B cell (primary cell): ENCODE data around the gene WIPF1. TPM values are rescaled to one million over a fixed set of nuclear protein-coding genes. Genes with fewer than 3 reads are reported as not detected.

Experiments used
- ATAC-seq: fragments of 200-7000 bp; cut with Tn5 transposase; one replicate; pipeline ENCODE4 v1.10.0; 2021; ENCODE audit warnings: low read depth, mild to moderate bottlenecking, moderate number of reproducible peaks, moderate library complexity
- CTCF ChIA-PET: fragments of 350-600 bp; sonication (Branson Sonifier 250); formaldehyde crosslinking; loops from one replicate; lab custom pipeline; 2021; ENCODE audit warnings: antibody characterized with exemption, inconsistent platforms; lab: Charles Lee
- POLR2A ChIA-PET: fragments of 350-600 bp; sonication (Branson Sonifier 250); formaldehyde crosslinking; loops from one replicate; lab custom pipeline; 2021; ENCODE audit warnings: antibody characterized with exemption; lab: Charles Lee
- DNase-seq: peaks from one replicate; pipeline ENCODE4 v3.0.0; 2013
- H2AFZ ChIP-seq: 2 replicates; pipeline ENCODE4 v1.6.1; 2012; ENCODE audit warnings: mild to moderate bottlenecking, low read depth, low read length; ENCODE audit not compliant: insufficient read depth, poor library complexity, severe bottlenecking
- H3K27ac ChIP-seq, 2 donors: 1 replicate in 1 of 2; 2 replicates in 1 of 2; pipeline ENCODE4 v1.5.1; 2012 to 2013; ENCODE audit warnings: low read length in 2 of 2, mild to moderate bottlenecking in 2 of 2, moderate library complexity in 1 of 2
- H3K27me3 ChIP-seq, 4 experiments: fragments of 200-600 bp in 1 of 4; sonication (generic) in 1 of 4; replicated peaks in 1 of 4; 1 replicate in 2 of 4; 2 replicates in 2 of 4; pipeline versions ENCODE4 v1.6.1 to v1.7.0; 2013 to 2016; ENCODE audit warnings: low read length in 3 of 4, mild to moderate bottlenecking in 2 of 4, mixed read lengths in 1 of 4, moderate library complexity in 1 of 4; ENCODE audit not compliant: insufficient read depth in 4 of 4, control insufficient read depth in 3 of 4; ENCODE audit errors: control extremely low read depth in 1 of 4
- H3K36me3 ChIP-seq, 2 experiments: replicated peaks in 1 of 2; 1 replicate in 1 of 2; 2 replicates in 1 of 2; pipeline versions ENCODE4 v1.6.1 to v1.7.1; 2013; ENCODE audit warnings: low read length in 1 of 2; ENCODE audit not compliant: insufficient read depth in 2 of 2, control insufficient read depth in 1 of 2; ENCODE audit errors: control extremely low read depth in 1 of 2, extremely low read depth in 1 of 2
- H3K4me1 ChIP-seq, 2 donors: fragments of 200-600 bp in 1 of 2; sonication (generic) in 1 of 2; 1 replicate in 1 of 2; 2 replicates in 1 of 2; pipeline versions ENCODE4 v1.5.1 to v1.6.1; 2013 to 2017; ENCODE audit warnings: low read length in 2 of 2; ENCODE audit not compliant: control insufficient read depth in 2 of 2, insufficient read depth in 2 of 2
- H3K4me2 ChIP-seq: replicated peaks from 2 replicates; pipeline ENCODE3; 2012; ENCODE audit warnings: mild to moderate bottlenecking, low read depth, low read length; ENCODE audit not compliant: poor library complexity, severe bottlenecking
- H3K4me3 ChIP-seq, 5 experiments: fragments of 200-600 bp in 1 of 5; sonication (generic) in 1 of 5; 1 replicate in 3 of 5; 2 replicates in 2 of 5; pipeline versions ENCODE4 v1.5.1 to v1.7.0; 2011 to 2016; ENCODE audit warnings: low read length in 4 of 5, mild to moderate bottlenecking in 4 of 5, low read depth in 2 of 5, control low read depth in 1 of 5, moderate library complexity in 1 of 5; ENCODE audit not compliant: insufficient read depth in 1 of 5; ENCODE audit errors: control extremely low read depth in 1 of 5, extremely low read depth in 1 of 5
- H3K79me2 ChIP-seq: fragments of 200-600 bp; sonication (generic); one replicate; pipeline ENCODE4 v1.6.0; 2016; ENCODE audit warnings: low read length; ENCODE audit not compliant: control insufficient read depth, insufficient read depth
- H3K9ac ChIP-seq: fragments of 200-600 bp; sonication (generic); 2 replicates; pipeline ENCODE4 v1.6.1; 2017; ENCODE audit warnings: mild to moderate bottlenecking, low read length, moderate library complexity
- H3K9me3 ChIP-seq, 3 donors: one replicate each; pipeline versions ENCODE4 v1.6.1 to v1.7.1; 2013; ENCODE audit warnings: low read length in 2 of 3; ENCODE audit not compliant: control insufficient read depth in 2 of 3, insufficient read depth in 1 of 3; ENCODE audit errors: control extremely low read depth in 1 of 3
- H4K20me1 ChIP-seq: 2 replicates; pipeline ENCODE4 v1.6.0; 2012; ENCODE audit warnings: mild to moderate bottlenecking, low read length; ENCODE audit not compliant: insufficient read depth, control insufficient read depth, poor library complexity, severe bottlenecking
- H3K27ac Mint-ChIP-seq: one replicate; pipeline ENCODE4 v1.8.0; 2021; ENCODE audit warnings: mixed read lengths
- H3K27me3 Mint-ChIP-seq: one replicate; pipeline ENCODE4 v1.8.0; 2021; ENCODE audit warnings: mixed read lengths
- H3K4me1 Mint-ChIP-seq: one replicate; pipeline ENCODE4 v1.8.0; 2021; ENCODE audit warnings: mixed read lengths
- H3K4me3 Mint-ChIP-seq: one replicate; pipeline ENCODE4 v1.8.0; 2021; ENCODE audit warnings: mixed read lengths
- H3K9me3 Mint-ChIP-seq: one replicate; pipeline ENCODE4 v1.8.0; 2022; ENCODE audit warnings: mixed read lengths; ENCODE audit not compliant: insufficient read depth
- EZH2 ChIP-seq: IDR thresholded peaks from 2 replicates; pipeline ENCODE4 v1.6.1; 2012; ENCODE audit warnings: borderline replicate concordance, low read depth, mild to moderate bottlenecking, moderate library complexity, low read length; ENCODE audit not compliant: insufficient read depth, poor library complexity, severe bottlenecking
- WGBS: methylation state at CpG from one replicate; pipeline ENCODE4 v1.1.5; 2013; ENCODE audit warnings: missing lambda C conversion rate; ENCODE audit not compliant: insufficient coverage; 5-methylcytosine and 5-hydroxymethylcytosine counted together
- intact Hi-C: fragments of 100-400 bp; cut with micrococcal nuclease; formaldehyde crosslinking; loops from one replicate; pipeline ENCODE4 v1.10.0; 2022
- polyA plus RNA-seq: library from polyadenylated mRNA; depleted of rRNA; stranded (reverse); fragments of >200 nt; gene quantifications from 2 replicates; pipeline ENCODE4 v1.2.3, GENCODE V29; 2012
- total RNA-seq, 2 donors: library from RNA; stranded (reverse); fragments of 120-200 nt in 1 of 2; gene quantifications; 1 replicate in 1 of 2; 2 replicates in 1 of 2; pipeline versions ENCODE4 v1.2.3 to v1.2.4, GENCODE V29; 2013 to 2022
- TF ChIP-seq, protein P1 (sequence below): fragments of 200-600 bp; IDR thresholded peaks from one replicate; pipeline ENCODE4 v1.8.0; 2022; ENCODE audit warnings: antibody characterized with exemption, mild to moderate bottlenecking

The WIPF1 gene
- total and polyA plus RNA-seq, 2 donors (not counting 1 experiment from before 2014, with no cell fraction given) = 137 to 390 TPM

DNA sequence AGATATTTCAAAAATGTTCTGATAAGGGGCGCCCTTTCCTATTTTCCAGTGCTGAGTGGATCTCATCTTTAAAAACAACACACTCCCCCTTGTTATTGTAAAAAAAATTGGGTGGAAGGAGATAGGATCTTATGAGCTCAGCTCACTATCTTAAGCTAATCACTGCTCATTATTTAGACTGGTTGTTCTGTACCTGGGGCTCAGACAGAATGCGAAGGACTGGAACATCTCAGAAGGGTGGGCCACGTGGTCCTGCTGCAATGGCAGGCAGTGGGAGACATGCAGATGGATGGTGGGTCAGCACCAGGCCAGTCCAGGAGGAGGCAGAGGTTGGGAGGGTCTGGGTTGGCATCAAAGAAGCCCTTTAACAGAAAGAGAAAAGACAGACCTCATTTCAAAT lies 62.5 kb downstream of the WIPF1 start:
- H3K27me3 Mint-ChIP-seq = peaks cover 16% of the 10 kb centered on the region
- Histone ChIP-seq H3K79me2 (no peaks in the 10 kb centered on the region), H3K27me3 (no peaks in the 10 kb centered on the region), H3K9me3 (no peaks in the 10 kb centered on the region), H3K4me3 (no peak overlapping the region), H3K4me1 (no peaks in the 10 kb centered on the region), H3K27ac (no peak overlapping the region), H3K36me3 (no peaks in the 10 kb centered on the region), H2AFZ (no peak overlapping the region), H3K4me2 (no peak overlapping the region), H4K20me1 (no peaks in the 10 kb centered on the region), H3K9ac (no peak overlapping the region)
- no peak overlapping the region for H3K27ac Mint-ChIP-seq
- WGBS = 79% methylated on average over 2 of the region's 3 CpGs
- intact Hi-C loops = no loop called here
- CTCF ChIA-PET = interaction anchor here (0.7 to 3.8 kb wide), 4 partner anchors 15 to 155 kb away, joined by 3 to 18 read pairs (median 4); no protein-coding TSS in a partner anchor
- TF ChIP-seq, protein P1, sequence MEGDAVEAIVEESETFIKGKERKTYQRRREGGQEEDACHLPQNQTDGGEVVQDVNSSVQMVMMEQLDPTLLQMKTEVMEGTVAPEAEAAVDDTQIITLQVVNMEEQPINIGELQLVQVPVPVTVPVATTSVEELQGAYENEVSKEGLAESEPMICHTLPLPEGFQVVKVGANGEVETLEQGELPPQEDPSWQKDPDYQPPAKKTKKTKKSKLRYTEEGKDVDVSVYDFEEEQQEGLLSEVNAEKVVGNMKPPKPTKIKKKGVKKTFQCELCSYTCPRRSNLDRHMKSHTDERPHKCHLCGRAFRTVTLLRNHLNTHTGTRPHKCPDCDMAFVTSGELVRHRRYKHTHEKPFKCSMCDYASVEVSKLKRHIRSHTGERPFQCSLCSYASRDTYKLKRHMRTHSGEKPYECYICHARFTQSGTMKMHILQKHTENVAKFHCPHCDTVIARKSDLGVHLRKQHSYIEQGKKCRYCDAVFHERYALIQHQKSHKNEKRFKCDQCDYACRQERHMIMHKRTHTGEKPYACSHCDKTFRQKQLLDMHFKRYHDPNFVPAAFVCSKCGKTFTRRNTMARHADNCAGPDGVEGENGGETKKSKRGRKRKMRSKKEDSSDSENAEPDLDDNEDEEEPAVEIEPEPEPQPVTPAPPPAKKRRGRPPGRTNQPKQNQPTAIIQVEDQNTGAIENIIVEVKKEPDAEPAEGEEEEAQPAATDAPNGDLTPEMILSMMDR = no peak
- no peak for TF ChIP-seq EZH2
- DNase-seq = no peak
- POLR2A ChIA-PET = no interaction called here
- no peak for ATAC-seq
- H3K9me3 Mint-ChIP-seq = no peaks in the 10 kb centered on the region
- no peaks in the 10 kb centered on the region for H3K4me1 Mint-ChIP-seq
- H3K4me3 Mint-ChIP-seq = no peak overlapping the region

DNA sequence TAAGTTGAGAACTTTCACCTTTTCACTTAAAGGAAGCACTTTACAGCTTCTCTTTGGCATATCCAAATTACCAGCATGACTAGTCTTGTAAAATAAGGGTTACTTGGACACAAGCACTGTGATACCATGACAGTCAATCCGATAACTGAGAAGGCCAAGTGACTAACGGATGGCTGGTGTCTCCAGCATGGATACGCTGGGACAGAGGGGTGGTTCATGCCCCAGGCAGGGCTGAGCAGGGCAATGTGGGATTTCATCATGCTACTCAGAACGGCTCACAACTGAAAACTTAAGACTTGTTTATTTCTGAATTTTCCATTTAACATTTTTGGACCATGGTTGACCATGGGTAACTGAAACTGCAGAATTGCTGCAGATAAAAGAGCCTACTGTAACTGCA lies 67.7 kb downstream of the WIPF1 start:
- no peak overlapping the region for H3K27ac Mint-ChIP-seq
- Histone ChIP-seq H4K20me1 (no peaks in the 10 kb centered on the region), H3K36me3 (no peaks in the 10 kb centered on the region), H3K4me1 (no peaks in the 10 kb centered on the region), H3K27me3 (no peaks in the 10 kb centered on the region), H3K27ac (no peak overlapping the region), H2AFZ (no peak overlapping the region), H3K9me3 (peaks cover 1 to 9% (median 4%) of the 10 kb centered on the region in 3 donors), H3K79me2 (no peaks in the 10 kb centered on the region), H3K4me2 (no peak overlapping the region), H3K4me3 (no peak overlapping the region), H3K9ac (no peak overlapping the region)
- no peak for ATAC-seq
- POLR2A ChIA-PET = no interaction called here
- no peak overlapping the region for H3K4me3 Mint-ChIP-seq
- TF ChIP-seq, protein P1 = no peak
- no peak for TF ChIP-seq EZH2
- CTCF ChIA-PET = no interaction called here
- DNase-seq = no peak
- intact Hi-C loops = no loop called here
- no peaks in the 10 kb centered on the region for H3K4me1 Mint-ChIP-seq
- H3K9me3 Mint-ChIP-seq = peaks cover 5% of the 10 kb centered on the region
- 88% methylated on average over 4 of the region's 4 CpGs for WGBS
- H3K27me3 Mint-ChIP-seq = peaks cover 9% of the 10 kb centered on the region
